ENCODE data around the gene OLA1.

Gene OLA1

GRCh38 chr2:174026122-174026845 is 222.0 kb downstream of the OLA1 start:
- no peak for DNase-seq

- DNase-seq: no peak
Measured at GRCh38 chr2:174025271-174026121, 222.8 kb downstream of the OLA1 start.

- DNase-seq: no peak
Measured at GRCh38 chr2:174024524-174025270, 223.6 kb downstream of the OLA1 start.

DNA sequence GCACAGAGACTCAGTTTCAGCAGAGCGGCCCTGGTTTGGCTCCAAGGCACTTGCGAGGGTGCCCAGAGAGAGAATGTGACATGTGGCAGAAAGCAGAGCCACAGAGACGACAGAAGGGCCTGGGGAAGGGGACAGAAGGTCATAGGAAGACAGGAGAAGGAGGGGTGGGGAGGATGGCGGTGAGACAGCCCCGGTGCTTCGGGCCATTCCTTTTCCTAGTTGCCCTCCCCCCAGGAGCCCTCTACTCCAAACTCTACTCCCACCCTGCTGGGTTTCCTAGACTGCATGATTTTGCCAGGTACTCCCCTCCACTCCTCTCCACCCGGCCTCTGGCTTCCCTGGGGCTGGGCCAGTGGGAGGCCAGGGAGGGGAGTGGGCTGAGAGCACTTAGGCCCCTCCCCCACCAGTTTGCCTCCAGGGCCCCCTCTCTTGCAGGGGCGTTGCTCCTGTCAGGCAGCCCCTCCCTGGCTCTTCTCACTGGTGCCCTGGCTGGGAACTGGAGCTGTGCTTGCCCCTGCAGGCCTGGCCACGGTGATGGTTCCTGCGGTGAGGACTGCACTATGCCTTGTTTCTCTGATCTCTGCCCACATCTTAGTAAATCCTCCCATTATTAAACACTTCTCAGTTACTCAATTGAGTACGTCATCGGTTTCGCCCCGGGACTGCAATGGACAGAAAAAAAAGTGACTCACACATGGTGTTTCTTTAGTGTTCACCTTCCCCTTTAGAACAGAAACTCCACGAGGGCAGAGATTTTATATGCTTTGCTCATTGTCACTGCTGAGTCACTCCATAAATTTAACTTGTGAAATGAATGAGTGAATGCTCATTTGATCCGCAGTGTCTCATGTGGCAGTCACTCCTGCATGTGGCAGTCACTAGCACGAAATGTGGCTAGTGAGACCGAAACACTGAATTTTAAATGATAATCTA is 224.5 kb downstream of the OLA1 start:
- DNase-seq: peak; percentile 58
